D721Med (cell line): ENCODE results near the gene RETREG2.
A peak's percentile ranks its signal among the peaks of the same experiment; 100 is the strongest.

Experiments
- DNase-seq: peaks from one replicate; pipeline ENCODE4 v3.0.0; 2011; ENCODE audit warnings: low spot score; ENCODE audit not compliant: insufficient read length
- FAIRE-seq: peaks from 2 replicates; lab custom pipeline; 2011; peaks lifted over from hg19 to GRCh38; lab: Jason Lieb, UNC
- CTCF ChIP-seq: IDR thresholded peaks from 2 replicates; pipeline ENCODE4 v1.5.1; 2012; ENCODE audit warnings: mild to moderate bottlenecking, control low read depth; ENCODE audit not compliant: insufficient read depth; ENCODE audit errors: missing control alignments

RETREG2 gene

GRCh38 chr2:219140722-219141121 is 37.4 kb upstream of the RETREG2 start:
- no peak for DNase-seq
- no peak for FAIRE-seq
- no peak for TF ChIP-seq CTCF

- FAIRE-seq (no peak), DNase-seq (no peak)
- no peak for TF ChIP-seq CTCF
Observed at GRCh38 chr2:219142329-219142728, 35.7 kb upstream of the RETREG2 start.

GRCh38 chr2:219149667-219150066 is 28.4 kb upstream of the RETREG2 start:
- TF ChIP-seq CTCF: no peak
- FAIRE-seq: no peak

GRCh38 chr2:219155054-219155644 is 22.9 kb upstream of the RETREG2 start:
- FAIRE-seq (no peak), DNase-seq (peak; percentile 42)
- TF ChIP-seq CTCF: peak; percentile 65

More at GRCh38 chr2:219149667-219150066, 28.4 kb upstream of the RETREG2 start:
- no peak for DNase-seq

- FAIRE-seq: no peak
- DNase-seq: no peak
- no peak for TF ChIP-seq CTCF
Observed at GRCh38 chr2:219157396-219157795, 20.7 kb upstream of the RETREG2 start.

- TF ChIP-seq CTCF: no peak
Observed at GRCh38 chr2:219158025-219158424, 20.1 kb upstream of the RETREG2 start.

GRCh38 chr2:219158586-219158985 is 19.5 kb upstream of the RETREG2 start:
- TF ChIP-seq CTCF: no peak
- no peak for DNase-seq
- no peak for FAIRE-seq

More at GRCh38 chr2:219158025-219158424, 20.1 kb upstream of the RETREG2 start:
- FAIRE-seq (no peak), DNase-seq (no peak)
